Common myeloid progenitor, CD34-positive (primary cell): ENCODE measurements around the gene EZH2.

Experiments used
- CTCF ChIA-PET: fragments of 350-600 bp; sonication (Branson Sonifier 250); formaldehyde crosslinking; loops from one replicate; lab custom pipeline; 2021; ENCODE audit warnings: antibody characterized with exemption; lab: Charles Lee
- POLR2A ChIA-PET: fragments of 350-600 bp; sonication (Branson Sonifier 250); formaldehyde crosslinking; loops from one replicate; lab custom pipeline; 2021; ENCODE audit warnings: antibody characterized with exemption; lab: Charles Lee
- DNase-seq, 3 donors: peaks; one replicate each; pipeline versions ENCODE4 v3.0.0 to v3.0.0-alpha.2; 2013
- H3K27ac ChIP-seq, 2 experiments: 1 replicate in 1 of 2; 2 replicates in 1 of 2; pipeline ENCODE4 v1.7.0; 2013; ENCODE audit warnings: inconsistent platforms in 2 of 2, low read length in 2 of 2, mild to moderate bottlenecking in 2 of 2, low read depth in 1 of 2, moderate library complexity in 1 of 2; ENCODE audit not compliant: severe bottlenecking in 2 of 2, insufficient read depth in 1 of 2, poor library complexity in 1 of 2
- H3K27me3 ChIP-seq, 5 experiments: replicated peaks in 2 of 5; 1 replicate in 3 of 5; 2 replicates in 2 of 5; pipeline versions ENCODE4 v1.6.1 to v1.7.0; 2013; ENCODE audit warnings: low read length in 4 of 5, mild to moderate bottlenecking in 2 of 5, moderate library complexity in 2 of 5, inconsistent platforms in 1 of 5; ENCODE audit not compliant: insufficient read depth in 5 of 5, control insufficient read depth in 4 of 5
- H3K36me3 ChIP-seq, 4 experiments: 1 replicate in 2 of 4; 2 replicates in 2 of 4; pipeline versions ENCODE4 v1.6.1 to v1.7.0; 2013; ENCODE audit warnings: low read length in 3 of 4, control low read depth in 1 of 4, mild to moderate bottlenecking in 1 of 4; ENCODE audit not compliant: control insufficient read depth in 4 of 4, insufficient read depth in 4 of 4
- H3K4me1 ChIP-seq, 4 experiments: 1 replicate in 3 of 4; 2 replicates in 1 of 4; pipeline versions ENCODE4 v1.6.1 to v1.7.1; 2013; ENCODE audit warnings: low read length in 3 of 4, mild to moderate bottlenecking in 3 of 4, control low read depth in 1 of 4, inconsistent platforms in 1 of 4, moderate library complexity in 1 of 4; ENCODE audit not compliant: control insufficient read depth in 4 of 4, insufficient read depth in 4 of 4; ENCODE audit errors: control extremely low read depth in 1 of 4
- H3K4me3 ChIP-seq, 7 experiments: 1 replicate in 4 of 7; 2 replicates in 3 of 7; pipeline versions ENCODE4 v1.5.1 to v1.7.0; 2013; ENCODE audit warnings: mild to moderate bottlenecking in 7 of 7, low read length in 6 of 7, moderate library complexity in 6 of 7, inconsistent platforms in 2 of 7, low read depth in 2 of 7, control low read depth in 1 of 7; ENCODE audit not compliant: insufficient read depth in 4 of 7, control insufficient read depth in 1 of 7; ENCODE audit errors: extremely low read depth in 1 of 7
- H3K9me3 ChIP-seq, 5 experiments: 1 replicate in 4 of 5; 2 replicates in 1 of 5; pipeline versions ENCODE4 v1.6.1 to v1.7.1; 2013; ENCODE audit warnings: low read length in 4 of 5, mild to moderate bottlenecking in 2 of 5, inconsistent platforms in 1 of 5, low read depth in 1 of 5, moderate library complexity in 1 of 5; ENCODE audit not compliant: control insufficient read depth in 4 of 5, insufficient read depth in 2 of 5; ENCODE audit errors: control extremely low read depth in 1 of 5
- WGBS: methylation state at CpG from one replicate; pipeline ENCODE4 v1.1.5; 2013; ENCODE audit not compliant: insufficient coverage; 5-methylcytosine and 5-hydroxymethylcytosine counted together

The EZH2 gene

GRCh38 chr7:148850564-148850963 lies 33.5 kb downstream of the EZH2 start:
- peak; percentile 32 to 67 (median 34) for DNase-seq
- Histone ChIP-seq H3K36me3 (peaks cover 0 to 2% (median 0%) of the 10 kb centered on the region in 4 experiments), H3K27me3 (no peaks in the 10 kb centered on the region), H3K4me1 (peaks cover 17 to 42% (median 25%) of the 10 kb centered on the region in 4 experiments), H3K27ac (no peak overlapping the region), H3K9me3 (no peaks in the 10 kb centered on the region), H3K4me3 (no peak overlapping the region)
- ChIA-PET POLR2A (interaction anchor here (0.6 kb wide), 2 partner anchors 15 to 91 kb away, joined by 3 to 7 read pairs; no protein-coding TSS in a partner anchor), CTCF (interaction anchor here (0.8 to 1.5 kb wide), 3 partner anchors 12 to 282 kb away, joined by 3 to 4 read pairs (median 3); no protein-coding TSS in a partner anchor)
- WGBS: no CpG with 5 or more reads among the region's 5 CpGs

DNA sequence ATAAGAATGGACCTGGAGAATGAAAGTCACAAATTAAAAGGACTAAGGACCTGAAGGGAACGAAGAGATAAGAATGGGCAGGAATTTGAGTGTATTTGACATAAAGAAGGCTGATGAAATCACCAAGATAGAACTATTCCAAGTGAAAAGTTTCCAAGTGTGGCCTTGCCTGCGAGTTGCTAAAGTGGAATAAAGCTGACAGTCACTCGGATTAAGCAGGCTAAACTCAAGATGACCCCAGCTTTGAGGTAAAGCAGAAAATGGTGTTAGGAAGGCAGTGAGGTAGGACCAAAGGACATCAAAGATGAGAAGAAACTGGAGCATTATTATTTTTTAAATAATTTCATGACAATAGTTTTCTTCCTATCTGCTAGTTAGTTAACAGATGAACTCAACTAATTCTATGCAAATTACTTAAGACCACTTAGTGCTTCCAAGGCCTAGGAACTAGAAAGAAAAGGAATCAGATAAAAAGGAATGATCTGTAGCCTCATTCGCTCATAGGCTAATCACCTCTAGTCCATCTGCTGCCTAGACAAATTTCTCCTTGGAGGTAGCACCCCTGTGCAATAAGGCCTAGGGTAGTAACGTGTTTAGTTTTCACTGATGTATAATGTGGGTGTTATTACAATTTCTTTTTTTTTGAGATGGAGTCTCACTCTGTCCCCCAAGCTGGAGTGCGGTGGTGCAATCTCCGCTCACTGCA lies 34.5 kb downstream of the EZH2 start:
- CTCF ChIA-PET: no interaction called here
- no peak for DNase-seq
- H3K9me3 ChIP-seq: no peaks in the 10 kb centered on the region
- no peak overlapping the region for H3K4me3 ChIP-seq
- peaks cover 0 to 2% (median 0%) of the 10 kb centered on the region in 4 experiments for H3K36me3 ChIP-seq
- POLR2A ChIA-PET: no interaction called here
- H3K27ac ChIP-seq: no peak overlapping the region
- H3K4me1 ChIP-seq: peaks cover 17 to 45% (median 26%) of the 10 kb centered on the region in 4 experiments
- H3K27me3 ChIP-seq: no peaks in the 10 kb centered on the region
- WGBS: 88% methylated on average over 3 of the region's 7 CpGs

DNA sequence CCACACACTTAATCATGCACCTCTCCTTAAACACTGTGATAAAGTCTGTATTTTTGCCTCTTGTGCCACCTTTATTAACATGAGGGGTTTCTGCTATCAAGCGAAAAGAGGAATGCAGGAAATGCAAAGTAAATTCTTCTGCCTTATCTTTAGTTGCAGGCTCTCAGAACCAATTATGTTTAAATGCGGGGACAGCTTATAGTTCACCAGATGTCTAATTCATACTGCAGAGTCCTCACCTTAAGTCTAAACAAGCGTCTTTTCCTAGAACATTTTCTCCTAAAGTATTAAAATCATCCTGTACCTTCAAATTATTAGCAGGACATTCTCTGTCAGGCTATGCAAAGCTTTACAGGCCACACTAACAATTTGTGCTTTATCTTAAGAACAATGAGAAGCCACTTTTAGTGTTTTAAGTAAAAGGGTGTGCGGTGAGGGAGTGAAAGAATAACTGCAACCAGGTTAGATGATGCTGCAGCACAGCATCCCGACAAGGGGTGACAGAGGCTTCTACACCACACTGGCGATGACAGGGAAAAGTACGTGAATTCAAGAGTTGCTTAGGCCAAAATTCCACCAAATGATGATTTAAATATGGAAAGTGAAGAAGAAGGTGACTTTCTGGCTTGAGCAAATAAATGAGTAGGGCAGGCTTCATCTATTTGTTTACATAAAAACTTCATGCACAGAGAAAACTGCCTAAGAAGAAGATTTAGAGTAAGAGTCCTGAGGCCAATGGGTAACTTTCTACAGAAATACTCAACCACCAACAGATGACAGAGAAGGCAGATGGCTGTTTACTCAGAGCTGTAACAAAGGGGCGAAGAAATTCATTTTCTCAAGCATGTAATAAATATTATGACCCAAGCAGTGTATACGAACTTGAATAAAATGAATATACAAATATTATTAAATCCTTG lies 36.0 kb downstream of the EZH2 start:
- POLR2A ChIA-PET: no interaction called here

DNA sequence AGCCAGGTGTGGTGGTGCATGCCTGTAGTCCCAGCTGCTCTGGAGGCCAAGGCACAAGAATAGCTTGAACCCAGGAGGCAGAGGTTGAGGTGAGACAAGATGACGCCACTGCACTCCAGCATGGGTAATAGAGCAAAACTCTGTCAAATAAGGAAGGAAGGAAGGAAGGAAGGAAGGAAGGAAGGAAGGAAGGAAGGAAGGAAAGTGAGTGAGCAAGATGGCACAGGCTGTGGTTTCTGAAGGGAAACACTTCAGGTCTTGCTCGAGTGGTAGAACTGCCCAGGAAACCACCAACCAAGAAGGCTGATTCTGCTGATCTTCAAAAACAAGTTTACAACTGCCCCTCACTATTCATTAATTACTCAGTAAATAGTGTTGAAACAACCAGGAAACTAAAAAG lies 45.2 kb downstream of the EZH2 start:
- CTCF ChIA-PET: interaction anchor here (0.9 to 2.2 kb wide), 4 partner anchors 12 to 76 kb away, joined by 3 to 6 read pairs (median 4); no protein-coding TSS in a partner anchor
- Histone ChIP-seq H3K27ac (no peak overlapping the region), H3K9me3 (no peaks in the 10 kb centered on the region), H3K27me3 (no peaks in the 10 kb centered on the region), H3K4me1 (peaks cover 7 to 25% (median 15%) of the 10 kb centered on the region in 4 experiments), H3K4me3 (peak overlapping the region in 1 of 7 experiments; percentile 10), H3K36me3 (peaks cover 2 to 22% (median 8%) of the 10 kb centered on the region in 4 experiments)
- POLR2A ChIA-PET: no interaction called here
- WGBS: 75% methylated on average over 1 of the region's 2 CpGs
- DNase-seq: peak; percentile 74 to 95 (median 92)

More for the DNA sequence above, 36.0 kb downstream of the EZH2 start:
- peak; percentile 29 to 77 (median 59) for DNase-seq
- peaks cover 17 to 45% (median 26%) of the 10 kb centered on the region in 4 experiments for H3K4me1 ChIP-seq
- H3K9me3 ChIP-seq: no peaks in the 10 kb centered on the region
- peaks cover 0 to 3% (median 0%) of the 10 kb centered on the region in 4 experiments for H3K36me3 ChIP-seq
- CTCF ChIA-PET: interaction anchor here (1.1 to 1.5 kb wide), 2 partner anchors 8 to 11 kb away, joined by 4 to 7 read pairs; no protein-coding TSS in a partner anchor
- 34% methylated on average over 2 of the region's 9 CpGs for WGBS
- no peaks in the 10 kb centered on the region for H3K27me3 ChIP-seq
- no peak overlapping the region for H3K27ac ChIP-seq
- H3K4me3 ChIP-seq: peak overlapping the region in 3 of 7 experiments; percentile 6 to 33 (median 25)

DNA sequence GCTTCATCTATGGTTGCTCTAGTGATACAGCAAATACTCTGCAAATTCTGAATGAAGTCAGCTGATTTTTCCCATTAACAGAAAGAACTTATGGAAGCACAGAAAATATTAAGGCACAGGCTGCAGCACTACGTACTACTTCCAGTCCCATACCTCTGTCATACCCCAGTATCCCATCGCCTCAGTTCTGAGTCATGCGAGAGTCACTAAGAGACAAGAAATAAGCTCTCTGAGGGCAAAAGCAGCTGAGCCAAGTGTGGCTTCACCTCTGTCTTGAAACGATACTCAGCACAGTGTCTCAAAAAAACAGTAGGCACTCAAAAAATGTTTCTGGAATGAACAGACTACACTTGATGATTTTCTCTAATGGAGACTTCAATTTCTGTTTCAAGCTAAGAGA lies 48.2 kb downstream of the EZH2 start:
- DNase-seq: no peak
- POLR2A ChIA-PET: interaction anchor here (0.6 to 0.7 kb wide), 3 partner anchors 15 to 77 kb away, joined by 3 to 7 read pairs (median 4); no protein-coding TSS in a partner anchor
- peaks cover 4 to 38% (median 10%) of the 10 kb centered on the region in 4 experiments for H3K36me3 ChIP-seq
- H3K27ac ChIP-seq: no peak overlapping the region
- 95% methylated on average over 3 of the region's 4 CpGs for WGBS
- H3K4me1 ChIP-seq: peaks cover 7 to 21% (median 13%) of the 10 kb centered on the region in 4 experiments
- H3K9me3 ChIP-seq: no peaks in the 10 kb centered on the region
- H3K27me3 ChIP-seq: no peaks in the 10 kb centered on the region
- no peak overlapping the region for H3K4me3 ChIP-seq
- CTCF ChIA-PET: interaction anchor here (0.8 kb wide), 1 partner anchor 106 kb away, joined by 3 read pairs; no protein-coding TSS in a partner anchor

- no CpG with 5 or more reads among the region's 2 CpGs for WGBS
- Histone ChIP-seq H3K4me1 (peaks cover 2 to 10% (median 5%) of the 10 kb centered on the region in 4 experiments), H3K27ac (no peak overlapping the region), H3K4me3 (no peak overlapping the region), H3K9me3 (no peaks in the 10 kb centered on the region), H3K27me3 (no peaks in the 10 kb centered on the region), H3K36me3 (peaks cover 4 to 46% (median 11%) of the 10 kb centered on the region in 4 experiments)
- ChIA-PET POLR2A (no interaction called here), CTCF (no interaction called here)
- no peak for DNase-seq
Observed at GRCh38 chr7:148834605-148835004, 49.5 kb downstream of the EZH2 start.
